ENCODE measurements around the gene FOS. TPM values are rescaled to one million over a fixed set of nuclear protein-coding genes. Genes with fewer than 3 reads are reported as not detected.

FOS gene
- polyA plus RNA-seq, 1 donor from 2014 or later, result 296 TPM

GRCh38 chr14:75267141-75267721, 11.4 kb upstream of the FOS start:
- no peak overlapping the region for H3K4me2 ChIP-seq (ENCODE audit: low read length)
- no peaks in the 10 kb centered on the region for H3K27me3 ChIP-seq (ENCODE audit: insufficient read depth, low read depth, low read length)
- H3K9me3 ChIP-seq (ENCODE audit: low read length), result no peaks in the 10 kb centered on the region
- H3K4me3 ChIP-seq (ENCODE audit: low read length), result no peak overlapping the region
- no peaks in the 10 kb centered on the region for H4K20me1 ChIP-seq (ENCODE audit: insufficient read depth)
- H2AFZ ChIP-seq (ENCODE audit: low read depth, low read length), result no peak overlapping the region
- no peaks in the 10 kb centered on the region for H3K79me2 ChIP-seq (replicated peaks; ENCODE audit: insufficient read depth, low read length)
- H3K9ac ChIP-seq (ENCODE audit: low read length), result no peak overlapping the region
- H3K9me2 ChIP-seq (ENCODE audit: insufficient read depth, low read length), result no peaks in the 10 kb centered on the region
- H3K36me3 ChIP-seq (ENCODE audit: insufficient read depth, low read length), result no peaks in the 10 kb centered on the region
- H3K27ac ChIP-seq (ENCODE audit: low read length), result no peak overlapping the region
- TF ChIP-seq EP300 (conservative IDR thresholded peaks at IDR 0.05; ENCODE audit: poor library complexity, severe bottlenecking) (no peak), EZH2 (IDR thresholded peaks at IDR 0.05; ENCODE audit: borderline replicate concordance, insufficient read depth, low read length, poor library complexity, severe bottlenecking) (no peak), SMC3 (conservative IDR thresholded peaks at IDR 0.05; ENCODE audit: poor library complexity) (no peak), REST (IDR thresholded peaks at IDR 0.05; ENCODE audit: borderline replicate concordance) (no peak), TAF1 (IDR thresholded peaks at IDR 0.05; ENCODE audit: low read depth) (no peak), CTCF (IDR thresholded peaks at IDR 0.05; ENCODE audit: poor library complexity, severe bottlenecking) (no peak)
- no peaks in the 10 kb centered on the region for H3F3A ChIP-seq (ENCODE audit: insufficient read depth, low read length, poor library complexity, severe bottlenecking)

- Histone ChIP-seq H2AFZ (ENCODE audit: low read depth, low read length) (no peak overlapping the region), H3K27me3 (ENCODE audit: insufficient read depth, low read depth, low read length) (no peaks in the 10 kb centered on the region), H3K36me3 (ENCODE audit: insufficient read depth, low read length) (no peaks in the 10 kb centered on the region), H4K20me1 (ENCODE audit: insufficient read depth) (no peaks in the 10 kb centered on the region), H3K79me2 (replicated peaks; ENCODE audit: insufficient read depth, low read length) (no peaks in the 10 kb centered on the region), H3K4me2 (ENCODE audit: low read length) (no peak overlapping the region), H3K27ac (ENCODE audit: low read length) (no peak overlapping the region), H3K9me3 (ENCODE audit: low read length) (no peaks in the 10 kb centered on the region), H3K9me2 (ENCODE audit: insufficient read depth, low read length) (no peaks in the 10 kb centered on the region), H3K9ac (ENCODE audit: low read length) (no peak overlapping the region), H3K4me3 (ENCODE audit: low read length) (no peak overlapping the region), H3F3A (ENCODE audit: insufficient read depth, low read length, poor library complexity, severe bottlenecking) (no peaks in the 10 kb centered on the region)
- no peak for TF ChIP-seq SMC3 (conservative IDR thresholded peaks at IDR 0.05; ENCODE audit: poor library complexity)
- TF ChIP-seq POLR2AphosphoS5 (IDR thresholded peaks at IDR 0.05), result no peak
- TF ChIP-seq CTCF (IDR thresholded peaks at IDR 0.05; ENCODE audit: poor library complexity, severe bottlenecking), result no peak
- no peak for TF ChIP-seq MXI1 (conservative IDR thresholded peaks at IDR 0.05; ENCODE audit: poor library complexity, severe bottlenecking)
- no peak for TF ChIP-seq RAD21 (conservative IDR thresholded peaks at IDR 0.05)
These were observed 9.7 kb upstream of the FOS start for GRCh38 chr14:75268633-75269550.
